IMR-90 (cell line): ENCODE measurements around the gene NLRX1. TPM values are rescaled to one million over a fixed set of nuclear protein-coding genes. Genes with fewer than 3 reads are reported as not detected.

Experiments
- ATAC-seq: fragments of 200-7000 bp; cut with Tn5 transposase; 2 replicates; pipeline ENCODE4 v1.9.1; 2020; ENCODE audit warnings: low read depth, mild to moderate bottlenecking, moderate library complexity
- BruUV-seq: library from RNA; stranded (reverse); fragments of 400-500 nt; replicated peaks from 2 replicates; lab custom pipeline; 2021; lab: Mats Ljungman, UMichigan
- CTCF ChIA-PET: fragments of 300-600 bp; formaldehyde crosslinking; extraction: SDS; loops from one replicate; lab custom pipeline; 2021; ENCODE audit warnings: antibody characterized with exemption; lab: Yijun Ruan, JAX
- POLR2A ChIA-PET: fragments of 300-600 bp; sonication (Branson Sonifier 250); formaldehyde crosslinking; loops from one replicate; lab custom pipeline; 2022; ENCODE audit warnings: antibody characterized with exemption; ENCODE audit not compliant: unreplicated experiment; lab: Charles Lee
- DNase-seq: peaks from one replicate; pipeline ENCODE4 v3.0.0; 2013
- H2AFZ ChIP-seq: replicated peaks from 2 replicates; pipeline ENCODE3; 2013; ENCODE audit warnings: low read length, mild to moderate bottlenecking; ENCODE audit not compliant: poor library complexity
- H2AK5ac ChIP-seq: 2 replicates; pipeline ENCODE4 v1.6.1; 2013; ENCODE audit warnings: low read depth, low read length, inconsistent platforms
- H2AK9ac ChIP-seq: replicated peaks from 2 replicates; pipeline ENCODE3; 2013; ENCODE audit warnings: mild to moderate bottlenecking, low read depth, low read length, moderate library complexity; ENCODE audit not compliant: poor library complexity
- H2BK120ac ChIP-seq: 2 replicates; pipeline ENCODE4 v1.6.1; 2013; ENCODE audit warnings: low read depth, low read length, inconsistent platforms
- H2BK15ac ChIP-seq: 3 replicates; pipeline ENCODE4 v1.6.1; 2013; ENCODE audit warnings: low read depth, low read length, inconsistent platforms
- H2BK20ac ChIP-seq: 2 replicates; pipeline ENCODE4 v1.6.1; 2013; ENCODE audit warnings: low read depth, mild to moderate bottlenecking, inconsistent platforms, low read length, moderate library complexity
- H2BK5ac ChIP-seq: 2 replicates; pipeline ENCODE4 v1.6.1; 2013; ENCODE audit warnings: mild to moderate bottlenecking, low read depth, low read length, inconsistent platforms; ENCODE audit not compliant: poor library complexity, severe bottlenecking
- H3K14ac ChIP-seq: replicated peaks from 2 replicates; pipeline ENCODE4 v1.6.1; 2013; ENCODE audit warnings: low read depth, low read length, inconsistent platforms
- H3K18ac ChIP-seq: 2 replicates; pipeline ENCODE4 v1.6.1; 2013; ENCODE audit warnings: low read depth, low read length, control low read depth
- H3K23ac ChIP-seq: 2 replicates; pipeline ENCODE4 v1.6.1; 2013; ENCODE audit warnings: low read depth, low read length, inconsistent platforms
- H3K27ac ChIP-seq: 2 replicates; pipeline ENCODE4 v1.5.1; 2013; ENCODE audit warnings: mild to moderate bottlenecking, control low read depth, low read length; ENCODE audit not compliant: insufficient read depth
- H3K27me3 ChIP-seq: 2 replicates; pipeline ENCODE4 v1.6.1; 2013; ENCODE audit warnings: low read length; ENCODE audit not compliant: control insufficient read depth, insufficient read depth
- H3K36me3 ChIP-seq: 2 replicates; pipeline ENCODE4 v1.6.1; 2013; ENCODE audit warnings: low read length, mixed read lengths; ENCODE audit not compliant: control insufficient read depth, insufficient read depth
- H3K4ac ChIP-seq: 2 replicates; pipeline ENCODE4 v1.6.1; 2013; ENCODE audit warnings: low read depth, low read length, inconsistent platforms
- H3K4me1 ChIP-seq: 2 replicates; pipeline ENCODE4 v1.6.1; 2013; ENCODE audit warnings: low read length, mixed read lengths; ENCODE audit not compliant: control insufficient read depth, insufficient read depth
- H3K4me2 ChIP-seq: 2 replicates; pipeline ENCODE4 v1.6.1; 2013; ENCODE audit warnings: low read depth, mild to moderate bottlenecking, control low read depth, low read length, moderate library complexity
- H3K4me3 ChIP-seq: 2 replicates; pipeline ENCODE4 v1.5.1; 2013; ENCODE audit warnings: low read depth, mild to moderate bottlenecking, control low read depth, low read length, moderate library complexity; ENCODE audit not compliant: insufficient read depth
- H3K56ac ChIP-seq: 2 replicates; pipeline ENCODE4 v1.6.1; 2013; ENCODE audit warnings: low read length, inconsistent platforms; ENCODE audit not compliant: insufficient read depth; ENCODE audit errors: extremely low read depth
- H3K79me1 ChIP-seq, 2 experiments: 2 replicates each; pipeline ENCODE4 v1.6.1; 2013; ENCODE audit warnings: low read length in 2 of 2, inconsistent platforms in 1 of 2, low read depth in 1 of 2
- H3K9ac ChIP-seq: 2 replicates; pipeline ENCODE4 v1.6.1; 2013; ENCODE audit warnings: low read depth, low read length, control low read depth
- H3K9me1 ChIP-seq: 2 replicates; pipeline ENCODE4 v1.6.1; 2013; ENCODE audit warnings: low read length, inconsistent platforms; ENCODE audit not compliant: insufficient read depth
- H3K9me3 ChIP-seq: 2 replicates; pipeline ENCODE4 v1.6.1; 2013; ENCODE audit warnings: low read length; ENCODE audit not compliant: control insufficient read depth, insufficient read depth
- H4K20me1 ChIP-seq: 2 replicates; pipeline ENCODE4 v1.6.1; 2013; ENCODE audit warnings: low read length, inconsistent platforms; ENCODE audit not compliant: insufficient read depth
- H4K5ac ChIP-seq: 2 replicates; pipeline ENCODE4 v1.6.1; 2013; ENCODE audit warnings: mild to moderate bottlenecking, low read depth, low read length, control low read depth
- H4K8ac ChIP-seq, 2 experiments: 2 replicates each; pipeline ENCODE4 v1.6.1; 2013; ENCODE audit warnings: low read depth in 2 of 2, low read length in 2 of 2, control low read depth in 1 of 2, inconsistent platforms in 1 of 2
- H4K91ac ChIP-seq: 2 replicates; pipeline ENCODE4 v1.6.1; 2013; ENCODE audit warnings: low read depth, low read length, inconsistent platforms; ENCODE audit not compliant: insufficient read depth
- BHLHE40 ChIP-seq: fragments of 150-350 bp; IDR thresholded peaks from 2 replicates; pipeline ENCODE4 v1.6.1; 2016; ENCODE audit warnings: mild to moderate bottlenecking, low read depth, low read length
- CEBPB ChIP-seq: IDR thresholded peaks from 2 replicates; pipeline ENCODE4 v1.6.1; 2012; ENCODE audit warnings: low read depth, low read length, improper control_type of control experiment
- CHD1 ChIP-seq: IDR thresholded peaks from 2 replicates; pipeline ENCODE4 v1.6.1; 2012; ENCODE audit warnings: low read depth, low read length, improper control_type of control experiment
- FOS ChIP-seq: fragments of 150-350 bp; IDR thresholded peaks from 2 replicates; pipeline ENCODE4 v1.6.1; 2016; ENCODE audit warnings: low read depth, low read length
- MAZ ChIP-seq: IDR thresholded peaks from 2 replicates; pipeline ENCODE4 v1.6.1; 2012; ENCODE audit warnings: low read depth, mild to moderate bottlenecking, low read length, improper control_type of control experiment, moderate library complexity, borderline replicate concordance
- MXI1 ChIP-seq: IDR thresholded peaks from 2 replicates; pipeline ENCODE4 v1.6.1; 2012; ENCODE audit warnings: low read depth, mild to moderate bottlenecking, low read length, moderate library complexity, borderline replicate concordance
- NFE2L2 ChIP-seq: fragments of 150-350 bp; IDR thresholded peaks from 2 replicates; pipeline ENCODE4 v1.6.1; 2016; ENCODE audit warnings: low read depth, mild to moderate bottlenecking, low read length
- RAD21 ChIP-seq: IDR thresholded peaks from 2 replicates; pipeline ENCODE4 v1.6.1; 2012; ENCODE audit warnings: low read length, improper control_type of control experiment
- RCOR1 ChIP-seq: IDR thresholded peaks from 2 replicates; pipeline ENCODE4 v1.6.1; 2012; ENCODE audit warnings: mild to moderate bottlenecking, low read length, improper control_type of control experiment; ENCODE audit not compliant: insufficient replicate concordance
- SMC3 ChIP-seq: fragments of 150-350 bp; IDR thresholded peaks from 2 replicates; pipeline ENCODE4 v1.6.1; 2016; ENCODE audit warnings: low read depth, mild to moderate bottlenecking, antibody characterized with exemption, low read length, moderate library complexity
- WGBS, 2 experiments: methylation state at CpG; one replicate each; pipeline versions ENCODE4 v1.1.5 to v1.1.7; 2013; ENCODE audit warnings: missing lambda C conversion rate in 2 of 2; ENCODE audit not compliant: insufficient read length in 1 of 2; ENCODE audit errors: extremely low coverage in 2 of 2; 5-methylcytosine and 5-hydroxymethylcytosine counted together
- dilution Hi-C: fragments of 300-500 bp; cut with HindIII; formaldehyde crosslinking; loops from one replicate; pipeline ENCODE4 v1.14.3; 2018; ENCODE audit warnings: low sequenced_read_pairs; ENCODE audit not compliant: unreplicated experiment
- in situ Hi-C: fragments of 300-500 bp; cut with MboI; formaldehyde crosslinking; loops from 3 replicates; pipeline ENCODE4 v1.14.3; 2019; ENCODE audit warnings: low sequenced_read_pairs, inconsistent platforms, mixed read lengths
- intact Hi-C: fragments of 100-400 bp; cut with micrococcal nuclease; formaldehyde crosslinking; loops from 2 replicates; pipeline ENCODE4 v1.10.0; 2022
- polyA plus RNA-seq, 3 experiments: library from polyadenylated mRNA; depleted of rRNA; stranded (reverse); fragments of >200 nt; gene quantifications; 2 replicates each; pipeline ENCODE4 v1.2.3, GENCODE V29; 2012; ENCODE audit warnings: low replicate concordance in 1 of 3
- total RNA-seq: library from RNA; depleted of rRNA; stranded (reverse); fragments of >200 nt; gene quantifications from 2 replicates; pipeline ENCODE4 v1.2.3, GENCODE V29; 2012
- TF ChIP-seq, protein P1 (sequence below): fragments of 150-350 bp; IDR thresholded peaks from 2 replicates; pipeline ENCODE4 v1.6.1; 2017; ENCODE audit warnings: mild to moderate bottlenecking, antibody characterized with exemption, low read length, low read depth
- TF ChIP-seq, protein P2 (sequence below): conservative IDR thresholded peaks from 2 replicates; pipeline ENCODE4 v1.5.1; 2012; ENCODE audit warnings: mild to moderate bottlenecking, low read depth, low read length, improper control_type of control experiment

NLRX1 gene
- total and polyA plus RNA-seq, 2 of the 4 experiments (the other 2 are of a cell fraction): 3.0 to 4.9 TPM

DNA sequence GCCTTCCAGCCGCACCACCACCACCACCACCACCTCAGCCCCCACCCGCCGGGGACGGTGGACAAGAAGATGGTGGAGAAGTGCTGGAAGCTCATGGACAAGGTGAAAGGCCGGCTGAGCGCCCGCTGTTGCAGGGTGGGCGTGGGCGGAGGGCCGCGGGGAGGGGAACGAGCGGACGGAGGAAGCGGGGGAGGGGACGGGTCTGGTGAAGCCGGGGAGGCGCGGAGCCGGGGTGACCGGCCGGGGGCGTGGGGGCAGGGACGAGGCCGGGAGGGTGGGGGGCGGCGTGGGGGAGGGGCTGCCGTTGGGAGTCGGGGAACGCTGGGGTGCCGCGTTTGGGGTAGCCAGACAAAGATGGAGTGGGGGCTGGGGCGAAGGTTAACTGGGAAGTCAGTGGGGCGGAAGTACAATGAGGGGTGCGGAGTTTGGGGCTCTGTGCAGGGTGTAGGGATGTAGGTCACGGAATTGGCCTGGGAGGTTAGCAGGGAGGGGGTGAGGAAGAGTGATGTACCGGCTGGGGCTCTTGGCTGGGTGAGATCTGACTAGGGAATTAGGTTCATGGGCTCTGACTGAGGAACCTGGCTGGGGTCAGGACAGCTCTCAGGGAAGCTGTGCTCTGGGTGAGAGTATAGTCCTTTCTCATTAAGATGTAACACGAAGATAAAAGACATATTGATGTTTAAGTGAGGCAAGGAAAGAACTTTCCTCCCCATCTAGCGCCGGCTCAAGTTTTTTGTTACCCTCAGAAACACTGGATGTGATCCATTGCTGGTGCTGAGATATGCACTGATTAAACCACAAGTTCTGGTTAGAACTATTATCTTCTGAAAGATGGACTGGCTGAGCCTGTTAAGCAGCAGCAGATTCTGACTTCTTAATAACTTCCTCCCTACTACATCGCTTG is 38.2 kb downstream of the NLRX1 start:
- H3K4me2 ChIP-seq: peak overlapping the region; percentile 92
- in situ Hi-C loops: no loop called here
- ATAC-seq (peak; percentile 37), DNase-seq (no peak)
- peak overlapping the region; percentile 98 for H2AFZ ChIP-seq
- dilution Hi-C loops: no loop called here
- H2AK9ac ChIP-seq: peak overlapping the region; percentile 98
- peak overlapping the region; percentile 100 for H3K4me3 ChIP-seq
- peak overlapping the region; percentile 97 for H2BK5ac ChIP-seq
- peak overlapping the region; percentile 88 for H3K23ac ChIP-seq
- POLR2A ChIA-PET: interaction anchor here (0.5 to 0.9 kb wide), 2 partner anchors 28 to 131 kb away, joined by 4 to 12 read pairs; no protein-coding TSS in a partner anchor
- H3K9me3 ChIP-seq: no peaks in the 10 kb centered on the region
- H2BK15ac ChIP-seq: peak overlapping the region; percentile 41; the same call in 2 of the 3 replicates
- BruUV-seq: no TSS peak
- peak overlapping the region; percentile 92 for H3K56ac ChIP-seq
- H2AK5ac ChIP-seq: peak overlapping the region; percentile 97
- peak overlapping the region; percentile 66 to 79; a peak in 1 of 4 replicates for H4K8ac ChIP-seq
- peaks cover 5% of the 10 kb centered on the region for H3K4me1 ChIP-seq
- H3K18ac ChIP-seq: peak overlapping the region; percentile 80
- no peak overlapping the region for H2BK20ac ChIP-seq
- H2BK120ac ChIP-seq: peak overlapping the region; percentile 24; the same call in 1 of the 2 replicates
- H3K27ac ChIP-seq: peak overlapping the region; percentile 99
- no peaks in the 10 kb centered on the region for H3K27me3 ChIP-seq
- H3K79me1 ChIP-seq: peaks cover 3 to 30% of the 10 kb centered on the region in 2 experiments; a peak in 3 of 4 replicates
- peaks cover 9% of the 10 kb centered on the region for H3K9me1 ChIP-seq
- peak overlapping the region; percentile 72 for H4K5ac ChIP-seq
- peak overlapping the region; percentile 91 for H3K14ac ChIP-seq
- CTCF ChIA-PET: interaction anchor here (0.6 to 1.6 kb wide), 9 partner anchors 9 to 268 kb away, joined by 3 to 8 read pairs (median 3); no protein-coding TSS in a partner anchor
- no CpG with 5 or more reads among the region's 41 CpGs for WGBS, 2 experiments
- H4K20me1 ChIP-seq: peaks cover 30% of the 10 kb centered on the region
- intact Hi-C loops: loop anchor here (1.0 to 5.0 kb wide), 2 partner anchors 56 to 132 kb away; no protein-coding TSS in a partner anchor
- H3K9ac ChIP-seq: peak overlapping the region; percentile 98
- peak overlapping the region; percentile 88 for H4K91ac ChIP-seq
- H3K4ac ChIP-seq: peak overlapping the region; percentile 96
- no peaks in the 10 kb centered on the region for H3K36me3 ChIP-seq
- TF ChIP-seq SMC3 (no peak), NFE2L2 (no peak), CHD1 (no peak), MXI1 (no peak), MAZ (no peak), RAD21 (no peak), BHLHE40 (no peak), CEBPB (no peak), RCOR1 (no peak), FOS (no peak)
- TF ChIP-seq, protein P1, sequence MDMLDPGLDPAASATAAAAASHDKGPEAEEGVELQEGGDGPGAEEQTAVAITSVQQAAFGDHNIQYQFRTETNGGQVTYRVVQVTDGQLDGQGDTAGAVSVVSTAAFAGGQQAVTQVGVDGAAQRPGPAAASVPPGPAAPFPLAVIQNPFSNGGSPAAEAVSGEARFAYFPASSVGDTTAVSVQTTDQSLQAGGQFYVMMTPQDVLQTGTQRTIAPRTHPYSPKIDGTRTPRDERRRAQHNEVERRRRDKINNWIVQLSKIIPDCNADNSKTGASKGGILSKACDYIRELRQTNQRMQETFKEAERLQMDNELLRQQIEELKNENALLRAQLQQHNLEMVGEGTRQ: no peak
- TF ChIP-seq, protein P2, sequence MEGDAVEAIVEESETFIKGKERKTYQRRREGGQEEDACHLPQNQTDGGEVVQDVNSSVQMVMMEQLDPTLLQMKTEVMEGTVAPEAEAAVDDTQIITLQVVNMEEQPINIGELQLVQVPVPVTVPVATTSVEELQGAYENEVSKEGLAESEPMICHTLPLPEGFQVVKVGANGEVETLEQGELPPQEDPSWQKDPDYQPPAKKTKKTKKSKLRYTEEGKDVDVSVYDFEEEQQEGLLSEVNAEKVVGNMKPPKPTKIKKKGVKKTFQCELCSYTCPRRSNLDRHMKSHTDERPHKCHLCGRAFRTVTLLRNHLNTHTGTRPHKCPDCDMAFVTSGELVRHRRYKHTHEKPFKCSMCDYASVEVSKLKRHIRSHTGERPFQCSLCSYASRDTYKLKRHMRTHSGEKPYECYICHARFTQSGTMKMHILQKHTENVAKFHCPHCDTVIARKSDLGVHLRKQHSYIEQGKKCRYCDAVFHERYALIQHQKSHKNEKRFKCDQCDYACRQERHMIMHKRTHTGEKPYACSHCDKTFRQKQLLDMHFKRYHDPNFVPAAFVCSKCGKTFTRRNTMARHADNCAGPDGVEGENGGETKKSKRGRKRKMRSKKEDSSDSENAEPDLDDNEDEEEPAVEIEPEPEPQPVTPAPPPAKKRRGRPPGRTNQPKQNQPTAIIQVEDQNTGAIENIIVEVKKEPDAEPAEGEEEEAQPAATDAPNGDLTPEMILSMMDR: no peak
